SK-N-SH (cell line): Measurements from ENCODE around the gene DPEP3. TPM values are rescaled to one million over a fixed set of nuclear protein-coding genes. Genes with fewer than 3 reads are reported as not detected.

Source experiments
- CTCF ChIA-PET: fragments of 300-600, 350-600 bp; formaldehyde crosslinking; extraction: SDS; loops from one replicate; lab custom pipeline; 2021; lab: Yijun Ruan, JAX
- POLR2A ChIA-PET: fragments of 350-600 bp; sonication (Branson Sonifier 250); formaldehyde crosslinking; extraction: SDS; loops from one replicate; lab custom pipeline; 2020; ENCODE audit warnings: antibody characterized with exemption, inconsistent platforms; lab: Yijun Ruan, JAX
- DNase-seq: peaks from one replicate; pipeline ENCODE4 v3.0.0; 2012
- H2AFZ ChIP-seq: fragments of 200-600 bp; sonication (generic); 2 replicates; pipeline ENCODE4 v1.8.1; 2016; ENCODE audit warnings: antibody characterized with exemption, mild to moderate bottlenecking, low read depth
- H3F3A ChIP-seq: fragments of 200-600 bp; sonication (generic); replicated peaks from 2 replicates; pipeline ENCODE3; 2016; ENCODE audit warnings: antibody characterized with exemption, mild to moderate bottlenecking; ENCODE audit not compliant: insufficient read depth
- H3K27ac ChIP-seq, 2 experiments: fragments of 200-500 bp in 1 of 2; fragments of 200-600 bp in 1 of 2; sonication (Bioruptor generic) in 1 of 2; sonication (generic), shearing (Covaris generic) in 1 of 2; 2 replicates each; pipeline versions ENCODE4 v1.5.1 to v1.6.1; 2014 to 2016; ENCODE audit warnings: low read depth in 2 of 2, inconsistent platforms in 1 of 2, low read length in 1 of 2, mild to moderate bottlenecking in 1 of 2, mixed read lengths in 1 of 2
- H3K27me3 ChIP-seq: fragments of 200-600 bp; sonication (generic), shearing (Covaris generic); 2 replicates; pipeline ENCODE4 v1.6.1; 2016; ENCODE audit warnings: mixed run types; ENCODE audit not compliant: insufficient read depth
- H3K36me3 ChIP-seq, 2 experiments: fragments of 200-500 bp in 1 of 2; fragments of 200-600 bp in 1 of 2; sonication (Bioruptor generic) in 1 of 2; sonication (generic) in 1 of 2; replicated peaks in 1 of 2; 2 replicates each; pipeline versions ENCODE3 to v1.5.1; 2014 to 2016; ENCODE audit warnings: low read length in 1 of 2, mild to moderate bottlenecking in 1 of 2; ENCODE audit not compliant: insufficient read depth in 2 of 2, control insufficient read depth in 1 of 2
- H3K4me1 ChIP-seq, 2 experiments: fragments of 200-500 bp in 1 of 2; fragments of 200-600 bp in 1 of 2; sonication (Bioruptor generic) in 1 of 2; sonication (generic), shearing (Covaris generic) in 1 of 2; 2 replicates each; pipeline versions ENCODE4 v1.5.1 to v1.6.1; 2014 to 2016; ENCODE audit warnings: low read depth in 1 of 2, low read length in 1 of 2, mixed run types in 1 of 2; ENCODE audit not compliant: insufficient read depth in 2 of 2, control insufficient read depth in 1 of 2
- H3K4me2 ChIP-seq: fragments of 200-600 bp; sonication (generic), shearing (Covaris generic); 2 replicates; pipeline ENCODE4 v1.6.1; 2017; ENCODE audit warnings: mixed run types
- H3K4me3 ChIP-seq, 2 experiments: fragments of 200-500 bp in 1 of 2; fragments of 200-600 bp in 1 of 2; sonication (Bioruptor generic) in 1 of 2; sonication (generic), shearing (Covaris generic) in 1 of 2; 2 replicates each; pipeline versions ENCODE4 v1.5.1 to v1.8.1; 2014 to 2016; ENCODE audit warnings: low read depth in 2 of 2, inconsistent platforms in 1 of 2, low read length in 1 of 2, mild to moderate bottlenecking in 1 of 2, mixed read lengths in 1 of 2, moderate library complexity in 1 of 2
- H3K79me2 ChIP-seq: fragments of 200-600 bp; sonication (generic); 2 replicates; pipeline ENCODE4 v1.8.1; 2017; ENCODE audit warnings: mild to moderate bottlenecking; ENCODE audit not compliant: insufficient read depth
- H3K9ac ChIP-seq: fragments of 200-600 bp; sonication (generic); 2 replicates; pipeline ENCODE4 v1.6.1; 2017; ENCODE audit warnings: mixed run types
- H3K9me2 ChIP-seq: fragments of 200-600 bp; sonication (generic); 2 replicates; pipeline ENCODE4 v1.6.1; 2017; ENCODE audit warnings: mixed run types
- H3K9me3 ChIP-seq: fragments of 200-600 bp; sonication (generic); 2 replicates; pipeline ENCODE4 v1.6.1; 2017; ENCODE audit warnings: mixed run types, mild to moderate bottlenecking, moderate library complexity
- H4K20me1 ChIP-seq: fragments of 200-600 bp; sonication (generic); 2 replicates; pipeline ENCODE4 v1.6.1; 2017; ENCODE audit warnings: mild to moderate bottlenecking, mixed run types; ENCODE audit not compliant: insufficient read depth
- CHD2 ChIP-seq: fragments of 150-350 bp; IDR thresholded peaks from 2 replicates; pipeline ENCODE4 v1.6.1; 2018; ENCODE audit warnings: low read length; ENCODE audit not compliant: partially characterized antibody
- ELF1 ChIP-seq: IDR thresholded peaks from 2 replicates; pipeline ENCODE4 v1.4.0; 2012
- EP300 ChIP-seq, 2 experiments: IDR thresholded peaks; 2 replicates each; pipeline versions ENCODE4 v1.4.0 to v1.6.1; 2012; ENCODE audit warnings: borderline replicate concordance in 1 of 2, low read depth in 1 of 2, low read length in 1 of 2
- GABPA ChIP-seq: IDR thresholded peaks from 2 replicates; pipeline ENCODE4 v1.4.0; 2012; ENCODE audit warnings: low read depth, mild to moderate bottlenecking
- MAX ChIP-seq: IDR thresholded peaks from 2 replicates; pipeline ENCODE4 v1.4.0; 2012; ENCODE audit warnings: low read depth
- MXI1 ChIP-seq: IDR thresholded peaks from 2 replicates; pipeline ENCODE4 v1.6.1; 2012; ENCODE audit warnings: mild to moderate bottlenecking, low read depth, low read length, improper control_type of control experiment
- PBX3 ChIP-seq: IDR thresholded peaks from 2 replicates; pipeline ENCODE4; 2012
- POLR2AphosphoS5 ChIP-seq: IDR thresholded peaks from 2 replicates; pipeline ENCODE4 v1.6.1; 2012; ENCODE audit warnings: low read depth, low read length
- RCOR1 ChIP-seq: fragments of 150-350 bp; IDR thresholded peaks from 2 replicates; pipeline ENCODE4 v1.6.1; 2017; ENCODE audit warnings: antibody characterized with exemption, low read length
- REST ChIP-seq: IDR thresholded peaks from 2 replicates; pipeline ENCODE4 v1.6.1; 2012; ENCODE audit warnings: mild to moderate bottlenecking, low read depth, low read length, moderate library complexity
- SIN3A ChIP-seq: IDR thresholded peaks from 2 replicates; pipeline ENCODE4 v1.6.1; 2012; ENCODE audit warnings: low read depth, mild to moderate bottlenecking, low read length, moderate library complexity, borderline replicate concordance
- TAF1 ChIP-seq: IDR thresholded peaks from 2 replicates; pipeline ENCODE4 v1.6.1; 2012; ENCODE audit warnings: low read depth, mild to moderate bottlenecking, low read length, moderate library complexity, borderline replicate concordance
- USF1 ChIP-seq: IDR thresholded peaks from 2 replicates; pipeline ENCODE4 v1.4.0; 2012; ENCODE audit warnings: low read depth, borderline replicate concordance
- USF2 ChIP-seq: fragments of 150-350 bp; IDR thresholded peaks from 2 replicates; pipeline ENCODE4 v1.6.1; 2017; ENCODE audit warnings: antibody characterized with exemption, low read length, low read depth, borderline replicate concordance
- YY1 ChIP-seq: IDR thresholded peaks from 2 replicates; pipeline ENCODE4 v1.4.0; 2012; ENCODE audit warnings: low read depth, mild to moderate bottlenecking
- WGBS: methylation state at CpG from one replicate; pipeline ENCODE4 v1.1.6; 2017; ENCODE audit warnings: low lambda C conversion rate; 5-methylcytosine and 5-hydroxymethylcytosine counted together
- polyA plus RNA-seq, 3 experiments: library from polyadenylated mRNA; depleted of rRNA; stranded (reverse); fragments of >200 nt; gene quantifications; 2 replicates each; pipeline ENCODE4 v1.2.3, GENCODE V29; 2012

Gene DPEP3
- polyA plus RNA-seq, 1 of the 3 experiments (the other 2 are of a cell fraction) = not detected

GRCh38 chr16:67935402-67936123 is 44.7 kb downstream of the DPEP3 start:
- H4K20me1 ChIP-seq = no peaks in the 10 kb centered on the region

More at GRCh38 chr16:67935402-67936123, 44.7 kb downstream of the DPEP3 start:
- peak overlapping the region; percentile 79 to 85 for H3K27ac ChIP-seq
- H3K27me3 ChIP-seq = no peaks in the 10 kb centered on the region
- H3F3A ChIP-seq = peaks cover 10% of the 10 kb centered on the region
- H3K36me3 ChIP-seq = peaks cover 0 to 15% of the 10 kb centered on the region in 2 experiments
- CTCF ChIA-PET = interaction anchor here (0.7 to 28.1 kb wide), 7 partner anchors 26 to 263 kb away, joined by 3 to 564 read pairs (median 7); partner anchors contain the start of genes EDC4, NRN1L and PSKH1
- WGBS = 2% methylated on average over 15 of the region's 55 CpGs
- peaks cover 23% of the 10 kb centered on the region for H3K79me2 ChIP-seq
- H3K9me2 ChIP-seq = no peaks in the 10 kb centered on the region
- TF ChIP-seq TAF1 (peak; percentile 79), RCOR1 (no peak), REST (no peak; the same call in 1 of the 2 replicates), GABPA (peak; percentile 84), MAX (peak; percentile 97), USF1 (peak; percentile 93), YY1 (peak; percentile 63), CHD2 (peak; percentile 30), SIN3A (peak; percentile 55; the same call in 1 of the 2 replicates), USF2 (peak; percentile 75), POLR2AphosphoS5 (peak; percentile 88), MXI1 (peak; percentile 99), EP300 (IDR thresholded peaks at IDR 0.05; ENCODE audit: borderline replicate concordance in 1 of 2, low read depth in 1 of 2, low read length in 1 of 2) (no peak), PBX3 (peak; percentile 96), ELF1 (peak; percentile 67; the same call in 1 of the 2 replicates)
- POLR2A ChIA-PET = interaction anchor here (0.6 to 2.5 kb wide), 13 partner anchors 9 to 1112 kb away, joined by 3 to 12 read pairs (median 4); partner anchors contain the start of genes DDX28, DUS2, LCAT and NFATC3
- peak overlapping the region; percentile 99 for H3K4me2 ChIP-seq
- H3K9me3 ChIP-seq = no peaks in the 10 kb centered on the region
- H3K9ac ChIP-seq = peak overlapping the region; percentile 86
- H3K4me3 ChIP-seq = peak overlapping the region; percentile 84 to 89
- H2AFZ ChIP-seq = peak overlapping the region; percentile 61
- DNase-seq = peak; percentile 98
- H3K4me1 ChIP-seq = peaks cover 11 to 28% of the 10 kb centered on the region in 2 experiments; a peak in 2 of 4 replicates
